ENCODE results near the gene CDK14.

GRCh38 chr7:90768301-90768700 is 172.2 kb downstream of the CDK14 start:
- TF ChIP-seq CTCF (IDR thresholded peaks at IDR 0.05) (no peak), EZH2 (IDR thresholded peaks at IDR 0.05) (no peak)
